Trophoblast cell (in vitro differentiated cells and primary cell): ENCODE data around the gene SMU1.

Source experiments
- DNase-seq, 2 donors: peaks; one replicate each; pipeline ENCODE4 v3.0.0-alpha.2; 2016
- H2AFZ ChIP-seq: 2 replicates; pipeline ENCODE4 v1.6.1; 2013; ENCODE audit warnings: low read length, moderate library complexity, mild to moderate bottlenecking; ENCODE audit not compliant: insufficient read depth, poor library complexity
- H2AK5ac ChIP-seq: 2 replicates; pipeline ENCODE4 v1.6.1; 2013; ENCODE audit warnings: mild to moderate bottlenecking, low read length
- H2BK120ac ChIP-seq: 2 replicates; pipeline ENCODE4 v1.6.1; 2013; ENCODE audit warnings: low read length, mild to moderate bottlenecking, moderate library complexity; ENCODE audit not compliant: insufficient read depth, poor library complexity
- H2BK12ac ChIP-seq: 2 replicates; pipeline ENCODE4 v1.6.1; 2013; ENCODE audit warnings: mild to moderate bottlenecking, low read length, moderate library complexity
- H2BK5ac ChIP-seq: 2 replicates; pipeline ENCODE4 v1.6.1; 2013; ENCODE audit warnings: low read length, low read depth, moderate library complexity, mild to moderate bottlenecking; ENCODE audit not compliant: poor library complexity
- H3K14ac ChIP-seq: 2 replicates; pipeline ENCODE4 v1.6.1; 2013; ENCODE audit warnings: mild to moderate bottlenecking, low read length
- H3K18ac ChIP-seq: 2 replicates; pipeline ENCODE4 v1.6.1; 2013; ENCODE audit warnings: mild to moderate bottlenecking, low read length
- H3K23ac ChIP-seq: 2 replicates; pipeline ENCODE4 v1.6.1; 2013; ENCODE audit warnings: low read length
- H3K27ac ChIP-seq: 2 replicates; pipeline ENCODE4 v1.5.1; 2013; ENCODE audit warnings: low read depth, mild to moderate bottlenecking, inconsistent platforms, low read length, moderate library complexity
- H3K27me3 ChIP-seq: 2 replicates; pipeline ENCODE4 v1.6.1; 2013; ENCODE audit warnings: inconsistent platforms, mild to moderate bottlenecking, low read length, moderate library complexity; ENCODE audit not compliant: insufficient read depth
- H3K36me3 ChIP-seq, 2 experiments: 1 replicate in 1 of 2; 2 replicates in 1 of 2; pipeline ENCODE4 v1.6.1; 2013; ENCODE audit warnings: low read length in 2 of 2, mild to moderate bottlenecking in 2 of 2, moderate library complexity in 1 of 2; ENCODE audit not compliant: insufficient read depth in 2 of 2, control insufficient read depth in 1 of 2
- H3K4ac ChIP-seq: 2 replicates; pipeline ENCODE4 v1.6.1; 2013; ENCODE audit warnings: low read depth, mild to moderate bottlenecking, low read length, moderate library complexity
- H3K4me1 ChIP-seq, 2 experiments: 1 replicate in 1 of 2; 2 replicates in 1 of 2; pipeline ENCODE4 v1.6.1; 2013; ENCODE audit warnings: low read length in 2 of 2, mild to moderate bottlenecking in 2 of 2, moderate library complexity in 1 of 2; ENCODE audit not compliant: insufficient read depth in 2 of 2, control insufficient read depth in 1 of 2
- H3K4me2 ChIP-seq: 2 replicates; pipeline ENCODE4 v1.6.1; 2013; ENCODE audit warnings: inconsistent platforms, mild to moderate bottlenecking, low read length, moderate library complexity
- H3K4me3 ChIP-seq: 2 replicates; pipeline ENCODE4 v1.5.1; 2013; ENCODE audit warnings: mild to moderate bottlenecking, low read depth, low read length, inconsistent platforms
- H3K79me1 ChIP-seq: one replicate; pipeline ENCODE4 v1.6.1; 2013; ENCODE audit warnings: low read length
- H3K79me2 ChIP-seq: 2 replicates; pipeline ENCODE4 v1.6.1; 2013; ENCODE audit warnings: low read length, mild to moderate bottlenecking; ENCODE audit not compliant: control insufficient read depth, insufficient read depth, poor library complexity
- H3K9ac ChIP-seq: 2 replicates; pipeline ENCODE4 v1.6.1; 2013; ENCODE audit warnings: mild to moderate bottlenecking, low read length
- H3K9me3 ChIP-seq: 2 replicates; pipeline ENCODE4 v1.6.1; 2013; ENCODE audit warnings: low read depth, mild to moderate bottlenecking, control low read depth, inconsistent platforms, low read length; ENCODE audit not compliant: insufficient read depth
- H4K12ac ChIP-seq: 2 replicates; pipeline ENCODE4 v1.6.1; 2013; ENCODE audit warnings: low read depth, mild to moderate bottlenecking, low read length, moderate library complexity
- H4K8ac ChIP-seq: 2 replicates; pipeline ENCODE4 v1.6.1; 2013; ENCODE audit warnings: low read depth, mild to moderate bottlenecking, low read length, moderate library complexity
- H4K91ac ChIP-seq: one replicate; pipeline ENCODE4 v1.6.1; 2013; ENCODE audit warnings: low read depth, mild to moderate bottlenecking, low read length, moderate library complexity
- WGBS: extraction: QIAGEN DNeasy Blood & Tissue Kit; methylation state at CpG from one replicate; pipeline ENCODE4 v1.1.7; 2013; ENCODE audit warnings: missing lambda C conversion rate; ENCODE audit not compliant: insufficient read length, insufficient coverage; ENCODE audit errors: extremely low coverage; 5-methylcytosine and 5-hydroxymethylcytosine counted together

SMU1 gene

DNA sequence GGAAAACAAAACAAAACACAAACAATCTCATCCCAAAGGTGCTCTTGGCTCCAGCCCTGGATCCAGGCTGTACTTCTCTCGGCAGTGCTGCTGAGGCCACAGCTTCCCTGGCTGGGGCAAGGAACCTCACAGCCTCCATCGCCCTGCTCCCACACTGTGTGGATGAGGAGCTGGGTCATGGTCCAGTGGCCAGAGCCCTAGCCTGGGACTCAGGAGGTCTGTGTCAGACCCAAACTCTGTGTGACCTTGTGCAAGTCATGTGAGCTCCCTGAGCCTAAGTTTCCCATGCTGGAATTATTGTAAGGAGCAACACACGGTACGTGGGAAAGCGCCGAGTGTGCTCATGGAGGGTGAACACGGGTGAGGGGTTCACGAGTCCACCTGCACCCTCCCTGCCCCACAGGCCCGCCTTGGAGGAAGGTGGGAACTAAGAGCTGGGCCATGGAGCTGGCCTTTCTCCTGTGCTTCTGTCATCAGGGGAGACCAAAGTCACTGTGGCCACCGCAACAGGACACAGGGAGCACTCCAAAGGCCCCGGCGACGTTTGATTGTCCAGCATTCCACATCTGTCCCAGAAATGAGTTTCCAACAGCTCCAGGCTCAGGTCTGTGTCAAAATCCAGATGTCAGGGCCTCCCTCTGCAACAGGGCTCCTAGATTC, 26.2 kb upstream of the SMU1 start:
- peak overlapping the region; percentile 16 for H3K14ac ChIP-seq
- peak overlapping the region; percentile 14 for H2BK12ac ChIP-seq
- H3K9me3 ChIP-seq: no peaks in the 10 kb centered on the region
- H2AFZ ChIP-seq: no peak overlapping the region
- H3K4me1 ChIP-seq: peaks cover 37 to 55% of the 10 kb centered on the region in 2 experiments
- H4K12ac ChIP-seq: no peak overlapping the region
- no peaks in the 10 kb centered on the region for H3K27me3 ChIP-seq
- peak overlapping the region; percentile 62 for H4K91ac ChIP-seq
- H3K36me3 ChIP-seq: peaks cover 0 to 2% of the 10 kb centered on the region in 2 experiments
- H2BK120ac ChIP-seq: peak overlapping the region; percentile 27
- H2BK5ac ChIP-seq: peak overlapping the region; percentile 16
- no peak overlapping the region for H3K4me2 ChIP-seq
- H3K79me2 ChIP-seq: peaks cover 2% of the 10 kb centered on the region
- peaks cover 32% of the 10 kb centered on the region for H3K79me1 ChIP-seq
- H3K23ac ChIP-seq: no peak overlapping the region
- H3K27ac ChIP-seq: no peak overlapping the region
- no peak overlapping the region for H3K9ac ChIP-seq
- no peak overlapping the region for H4K8ac ChIP-seq
- H2AK5ac ChIP-seq: no peak overlapping the region
- no peak overlapping the region for H3K4me3 ChIP-seq
- H3K18ac ChIP-seq: no peak overlapping the region
- H3K4ac ChIP-seq: no peak overlapping the region
- WGBS: no CpG with 5 or more reads among the region's 13 CpGs
- DNase-seq: no peak

DNA sequence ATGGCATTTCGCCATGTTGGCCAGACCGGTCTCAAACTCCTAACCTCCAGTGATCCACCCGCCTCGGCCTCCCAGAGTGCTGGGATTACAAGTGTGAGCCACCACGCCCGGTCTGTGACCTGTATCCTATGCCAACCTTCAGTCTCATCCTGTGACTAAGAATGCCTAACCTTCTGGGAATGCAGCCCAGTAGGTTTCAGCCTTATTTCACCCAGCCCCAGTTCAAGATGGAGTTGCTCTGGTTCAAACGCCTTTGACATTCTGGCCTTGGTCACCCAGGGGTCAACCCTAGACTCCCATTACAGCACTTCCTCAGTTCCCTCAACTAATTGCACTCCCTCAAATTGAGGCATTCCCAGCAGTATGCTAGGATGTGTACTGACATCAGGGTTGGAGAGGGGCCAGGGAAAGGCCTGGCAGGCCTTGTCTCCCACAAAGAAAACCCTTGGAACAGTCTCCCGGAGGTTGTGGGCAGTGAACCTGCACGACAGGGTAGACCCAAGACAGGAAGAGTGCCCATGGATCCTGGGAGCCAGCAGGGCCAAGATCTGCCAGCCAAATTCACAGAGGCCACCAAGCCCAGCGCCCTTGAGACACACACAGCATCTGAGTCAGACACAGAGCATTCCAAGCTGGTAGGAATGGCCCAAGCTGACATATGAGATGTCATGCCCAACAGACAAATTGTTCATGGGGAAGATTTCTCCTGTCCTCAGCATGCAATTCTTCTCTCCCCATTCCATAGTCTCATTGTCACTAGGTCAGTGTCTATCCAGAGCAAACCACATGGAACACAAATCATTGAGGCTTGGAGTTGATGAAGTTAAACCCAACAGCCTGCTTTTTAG, 24.9 kb upstream of the SMU1 start:
- no CpG with 5 or more reads among the region's 10 CpGs for WGBS
- no peak overlapping the region for H2BK120ac ChIP-seq
- peak; percentile 83 to 90 for DNase-seq

DNA sequence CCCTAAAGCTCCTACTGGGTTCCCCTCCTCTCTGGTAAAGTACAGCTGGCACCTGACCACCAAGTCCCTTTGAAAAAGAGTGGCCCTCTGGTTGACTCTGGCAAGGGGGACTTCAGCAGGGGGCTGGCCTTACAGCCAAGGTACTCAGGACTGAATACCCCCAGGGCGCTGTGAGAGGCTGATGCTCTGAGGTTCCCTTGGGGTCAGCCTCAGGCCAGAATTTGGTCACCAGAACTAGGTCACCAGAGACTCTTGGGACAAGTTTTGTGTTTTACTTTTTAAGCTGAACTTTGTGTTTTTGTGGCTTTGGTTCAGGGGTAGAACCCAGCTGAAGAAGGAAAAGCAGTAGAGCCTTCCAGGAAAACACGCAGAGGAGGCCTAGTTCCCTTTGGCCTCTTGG, 23.3 kb upstream of the SMU1 start:
- Histone ChIP-seq H3K23ac (no peak overlapping the region), H3K27ac (peak overlapping the region; percentile 65), H3K9ac (no peak overlapping the region), H3K18ac (no peak overlapping the region), H2BK5ac (peak overlapping the region; percentile 57), H3K27me3 (no peaks in the 10 kb centered on the region), H3K36me3 (peaks cover 0 to 2% of the 10 kb centered on the region in 2 experiments), H3K79me1 (peaks cover 17% of the 10 kb centered on the region), H2BK12ac (peak overlapping the region; percentile 51), H4K12ac (no peak overlapping the region), H4K91ac (peak overlapping the region; percentile 42), H3K4me2 (no peak overlapping the region), H3K4ac (no peak overlapping the region), H4K8ac (no peak overlapping the region), H3K4me1 (peaks cover 23 to 40% of the 10 kb centered on the region in 2 experiments), H3K9me3 (no peaks in the 10 kb centered on the region), H2AFZ (no peak overlapping the region), H2AK5ac (no peak overlapping the region), H3K79me2 (no peaks in the 10 kb centered on the region), H3K14ac (peak overlapping the region; percentile 43), H2BK120ac (no peak overlapping the region), H3K4me3 (no peak overlapping the region)
- no CpG with 5 or more reads among the region's 2 CpGs for WGBS
- DNase-seq: no peak

More for the DNA sequence above, 24.9 kb upstream of the SMU1 start:
- H3K4me2 ChIP-seq: no peak overlapping the region
- H2AK5ac ChIP-seq: peak overlapping the region; percentile 13
- no peak overlapping the region for H3K23ac ChIP-seq
- H3K4me1 ChIP-seq: peaks cover 25 to 42% of the 10 kb centered on the region in 2 experiments
- H3K79me2 ChIP-seq: no peaks in the 10 kb centered on the region
- no peak overlapping the region for H3K18ac ChIP-seq
- no peak overlapping the region for H4K12ac ChIP-seq
- H4K91ac ChIP-seq: peak overlapping the region; percentile 56
- no peak overlapping the region for H4K8ac ChIP-seq
- no peak overlapping the region for H2BK5ac ChIP-seq
- peaks cover 19% of the 10 kb centered on the region for H3K79me1 ChIP-seq
- H3K36me3 ChIP-seq: peaks cover 0 to 2% of the 10 kb centered on the region in 2 experiments
- no peaks in the 10 kb centered on the region for H3K27me3 ChIP-seq
- no peak overlapping the region for H2AFZ ChIP-seq
- no peak overlapping the region for H3K9ac ChIP-seq
- no peak overlapping the region for H3K4me3 ChIP-seq
- no peak overlapping the region for H3K4ac ChIP-seq
- no peak overlapping the region for H3K27ac ChIP-seq
- H2BK12ac ChIP-seq: peak overlapping the region; percentile 23
- H3K14ac ChIP-seq: no peak overlapping the region
- H3K9me3 ChIP-seq: no peaks in the 10 kb centered on the region

DNA sequence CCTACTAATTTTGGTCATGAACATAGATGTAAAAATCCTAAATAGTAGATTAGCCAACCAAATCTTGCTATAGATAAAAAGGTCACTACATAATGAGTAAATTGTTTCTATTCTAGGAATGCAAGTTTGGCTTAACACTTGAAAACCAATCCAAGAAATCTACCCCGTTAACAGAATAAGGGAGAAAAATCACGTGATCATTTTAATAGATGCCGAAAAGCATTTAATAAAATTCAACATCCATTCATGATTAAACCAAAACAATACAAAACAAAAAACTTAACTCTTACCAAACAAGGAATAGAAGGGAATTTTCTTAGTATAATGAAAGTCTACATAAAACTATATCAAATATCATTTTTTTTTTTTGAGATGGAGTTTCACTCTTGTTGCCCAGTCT, 20.7 kb upstream of the SMU1 start:
- Histone ChIP-seq H2BK5ac (no peak overlapping the region), H3K36me3 (no peaks in the 10 kb centered on the region), H4K8ac (no peak overlapping the region), H3K18ac (no peak overlapping the region), H3K9me3 (no peaks in the 10 kb centered on the region), H3K27me3 (no peaks in the 10 kb centered on the region), H3K79me1 (peaks cover 5% of the 10 kb centered on the region), H3K27ac (no peak overlapping the region), H3K4me3 (no peak overlapping the region), H3K14ac (no peak overlapping the region), H2AK5ac (no peak overlapping the region), H4K12ac (no peak overlapping the region), H3K23ac (no peak overlapping the region), H2BK12ac (no peak overlapping the region), H3K4ac (no peak overlapping the region), H3K4me2 (no peak overlapping the region), H3K9ac (no peak overlapping the region), H3K79me2 (no peaks in the 10 kb centered on the region), H2AFZ (no peak overlapping the region), H3K4me1 (peaks cover 6 to 17% of the 10 kb centered on the region in 2 experiments), H4K91ac (no peak overlapping the region), H2BK120ac (no peak overlapping the region)
- no CpG with 5 or more reads among the region's 3 CpGs for WGBS
- no peak for DNase-seq
